Vagina (tissue), 2 donors: ENCODE data around the gene CDKN2A. TPM values are rescaled to one million over a fixed set of nuclear protein-coding genes. Genes with fewer than 3 reads are reported as not detected.

ENCODE experiments used
- DNase-seq, 2 donors: peaks; one replicate each; pipeline ENCODE4 v3.0.0-alpha.2; 2017; ENCODE audit errors: extremely low spot score in 2 of 2
- H3K27ac ChIP-seq: fragments of 200-600 bp; sonication (generic); one replicate; pipeline ENCODE4 v1.5.1; 2019
- H3K27me3 ChIP-seq: fragments of 200-600 bp; sonication (generic); one replicate; pipeline ENCODE4 v1.5.1; 2019
- H3K36me3 ChIP-seq, 2 donors: fragments of 200-600 bp; sonication (generic); one replicate each; pipeline ENCODE4 v1.5.1; 2017 to 2019
- H3K4me1 ChIP-seq: fragments of 200-600 bp; sonication (generic); one replicate; pipeline ENCODE4 v1.5.1; 2019
- H3K4me3 ChIP-seq, 2 donors: fragments of 200-600 bp; sonication (generic); 1 replicate in 1 of 2; 2 replicates in 1 of 2; pipeline ENCODE4 v1.5.1; 2016 to 2019
- H3K9me3 ChIP-seq: fragments of 200-600 bp; sonication (generic); one replicate; pipeline ENCODE4 v1.5.1; 2019
- CTCF ChIP-seq, 3 experiments: fragments of 450-650 bp in 2 of 3; fragments of 200-600 bp in 1 of 3; sonication (generic) in 1 of 3; IDR thresholded peaks; one replicate each; pipeline ENCODE4 v1.5.1; 2017 to 2019; ENCODE audit warnings: antibody characterized with exemption in 3 of 3, mild to moderate bottlenecking in 2 of 3, moderate library complexity in 2 of 3
- POLR2A ChIP-seq, 2 donors: fragments of 450-650 bp; IDR thresholded peaks; one replicate each; pipeline ENCODE4 v1.6.1; 2017; ENCODE audit warnings: antibody characterized with exemption in 2 of 2, mild to moderate bottlenecking in 2 of 2, moderate library complexity in 2 of 2
- POLR2AphosphoS5 ChIP-seq, 2 donors: sonication (generic); formaldehyde crosslinking; IDR thresholded peaks; one replicate each; pipeline ENCODE4 v1.9.0; 2017; ENCODE audit warnings: antibody characterized with exemption in 2 of 2, mild to moderate bottlenecking in 2 of 2, low read depth in 1 of 2; ENCODE audit not compliant: insufficient read depth in 1 of 2
- intact Hi-C: fragments of 100-400 bp; cut with DNase I; formaldehyde crosslinking; loops from one replicate; pipeline ENCODE4 v1.15.1; 2023
- total RNA-seq: library from RNA; depleted of rRNA; stranded (reverse); fragments of >200 nt; gene quantifications from one replicate; pipeline ENCODE4 v1.2.3, GENCODE V29; 2016

CDKN2A gene
- total RNA-seq, 1 donor from 2014 or later: 25.8 TPM

- H3K27ac ChIP-seq: no peak overlapping the region
- no peaks in the 10 kb centered on the region for H3K4me1 ChIP-seq
- no peaks in the 10 kb centered on the region for H3K9me3 ChIP-seq
- H3K36me3 ChIP-seq: peaks cover 0 to 5% of the 10 kb centered on the region in 2 donors
- no peaks in the 10 kb centered on the region for H3K27me3 ChIP-seq
- no peak for DNase-seq
- intact Hi-C loops: no loop called here
- no peak for TF ChIP-seq CTCF (IDR thresholded peaks at IDR 0.05)
- TF ChIP-seq POLR2A (IDR thresholded peaks at IDR 0.05): no peak
- no peak for TF ChIP-seq POLR2AphosphoS5 (IDR thresholded peaks at IDR 0.05; ENCODE audit: insufficient read depth in 1 of 2, low read depth in 1 of 2)
- no peak overlapping the region for H3K4me3 ChIP-seq
These were observed 62.8 kb downstream of the CDKN2A start for GRCh38 chr9:21931428-21931827.

- TF ChIP-seq CTCF (IDR thresholded peaks at IDR 0.05) (no peak), POLR2A (IDR thresholded peaks at IDR 0.05) (no peak), POLR2AphosphoS5 (IDR thresholded peaks at IDR 0.05; ENCODE audit: insufficient read depth in 1 of 2, low read depth in 1 of 2) (no peak)
- intact Hi-C loops: no loop called here
- no peaks in the 10 kb centered on the region for H3K4me1 ChIP-seq
- H3K27me3 ChIP-seq: no peaks in the 10 kb centered on the region
- no peak overlapping the region for H3K27ac ChIP-seq
- H3K9me3 ChIP-seq: no peaks in the 10 kb centered on the region
- H3K36me3 ChIP-seq: peaks cover 0 to 5% of the 10 kb centered on the region in 2 donors
- no peak for DNase-seq
- H3K4me3 ChIP-seq: no peak overlapping the region
These were observed 66.4 kb downstream of the CDKN2A start for GRCh38 chr9:21927752-21928151.

DNA sequence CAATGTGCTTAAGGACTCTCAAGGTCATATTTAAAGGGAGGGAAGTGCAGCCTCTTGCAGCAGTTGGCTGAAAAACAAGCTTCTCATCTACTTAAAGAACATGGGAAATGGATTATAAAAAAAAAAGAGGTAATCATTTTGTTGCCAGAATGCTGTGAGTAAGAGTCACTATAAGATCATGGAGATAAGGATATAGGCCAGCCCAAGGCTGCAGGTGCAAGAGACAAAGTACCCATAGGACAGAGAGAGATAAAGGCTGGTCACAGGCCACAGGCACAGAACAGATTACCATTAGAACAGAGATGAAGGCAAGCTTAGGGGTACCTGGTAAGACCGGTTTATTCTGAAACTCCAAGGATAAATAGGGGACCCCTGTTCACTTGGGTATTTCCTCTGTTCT is 70.5 kb downstream of the CDKN2A start:
- intact Hi-C loops: no loop called here

DNA sequence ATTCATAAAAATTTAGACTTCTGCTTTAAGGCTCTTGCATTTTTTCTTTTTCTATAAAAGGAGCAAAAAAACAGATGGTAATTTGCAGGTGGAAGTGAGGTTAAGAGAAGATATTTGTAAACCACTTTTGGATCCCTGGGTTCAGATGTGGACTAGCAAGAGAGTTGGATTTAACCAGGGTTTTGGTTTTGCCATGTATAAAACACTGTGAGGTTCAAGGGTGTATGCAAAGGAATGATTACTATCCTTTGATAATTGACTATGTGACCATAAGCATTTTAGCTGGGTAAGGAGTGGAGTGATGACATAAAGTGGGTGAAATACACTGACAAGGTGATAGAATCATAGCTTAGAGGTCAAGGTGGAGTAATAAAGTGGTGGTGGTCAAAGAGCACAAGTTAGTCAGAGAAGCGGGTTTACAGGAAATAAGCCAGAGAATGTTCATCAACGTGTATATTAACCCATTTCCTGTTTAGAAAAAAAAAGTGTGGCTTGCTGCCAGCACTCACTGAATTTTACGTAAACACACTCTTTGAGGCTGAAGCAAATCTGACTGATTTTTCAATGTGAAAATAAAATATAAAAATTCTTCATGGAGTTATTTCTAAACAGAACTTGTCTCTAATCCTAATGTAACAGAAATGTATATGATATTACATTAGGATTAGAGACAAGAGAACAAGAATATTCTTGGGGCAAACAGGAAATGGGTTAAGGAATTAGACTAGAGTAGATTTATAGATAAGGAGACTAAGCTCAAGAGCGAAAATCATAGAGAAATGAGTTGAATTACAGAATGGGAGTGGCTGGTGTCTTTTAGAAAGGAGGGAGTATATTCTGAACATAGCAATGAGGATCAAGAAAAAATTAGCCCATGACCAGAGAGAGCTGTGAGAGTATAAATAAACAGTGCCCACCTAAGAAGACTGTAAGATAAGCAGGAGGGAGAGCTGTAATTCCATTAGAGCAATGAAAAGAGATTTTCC is 74.5 kb downstream of the CDKN2A start:
- Histone ChIP-seq H3K9me3 (no peaks in the 10 kb centered on the region), H3K4me3 (no peak overlapping the region), H3K27me3 (no peaks in the 10 kb centered on the region), H3K36me3 (no peaks in the 10 kb centered on the region), H3K4me1 (peaks cover 14% of the 10 kb centered on the region), H3K27ac (no peak overlapping the region)
- no peak for TF ChIP-seq POLR2A (IDR thresholded peaks at IDR 0.05)
- no peak for TF ChIP-seq CTCF (IDR thresholded peaks at IDR 0.05)
- no peak for TF ChIP-seq POLR2AphosphoS5 (IDR thresholded peaks at IDR 0.05; ENCODE audit: insufficient read depth in 1 of 2, low read depth in 1 of 2)
- DNase-seq: no peak
- intact Hi-C loops: no loop called here

More for the DNA sequence above, 70.5 kb downstream of the CDKN2A start:
- DNase-seq: no peak
- Histone ChIP-seq H3K27ac (no peak overlapping the region), H3K4me3 (no peak overlapping the region), H3K27me3 (no peaks in the 10 kb centered on the region), H3K36me3 (no peaks in the 10 kb centered on the region), H3K4me1 (peaks cover 14% of the 10 kb centered on the region), H3K9me3 (no peaks in the 10 kb centered on the region)
- TF ChIP-seq POLR2AphosphoS5 (IDR thresholded peaks at IDR 0.05; ENCODE audit: insufficient read depth in 1 of 2, low read depth in 1 of 2) (no peak), CTCF (IDR thresholded peaks at IDR 0.05) (no peak)

Other genes starting within 250 kb of the CDKN2A start
- gene MTAP, start 191.8 kb downstream of the CDKN2A start, total RNA-seq: 19.9 TPM
- gene CDKN2B-AS1, start 399 bp upstream of the CDKN2A start, total RNA-seq: 5.9 TPM
- gene CDKN2B, start 14.9 kb upstream of the CDKN2A start, total RNA-seq: 67.0 TPM